ENCODE measurements around the gene TPSAB1. TPM values are rescaled to one million over a fixed set of nuclear protein-coding genes. Genes with fewer than 3 reads are reported as not detected.
"Not testable (repeated sequence)": the region's sequence is repeated elsewhere in the genome, so short reads cannot be mapped to it uniquely, and the experiment has no call there.

TPSAB1 gene
- total and polyA plus RNA-seq, 2 donors (not counting 3 experiments of a cell fraction or from before 2014, with no cell fraction given) = not detected

DNA sequence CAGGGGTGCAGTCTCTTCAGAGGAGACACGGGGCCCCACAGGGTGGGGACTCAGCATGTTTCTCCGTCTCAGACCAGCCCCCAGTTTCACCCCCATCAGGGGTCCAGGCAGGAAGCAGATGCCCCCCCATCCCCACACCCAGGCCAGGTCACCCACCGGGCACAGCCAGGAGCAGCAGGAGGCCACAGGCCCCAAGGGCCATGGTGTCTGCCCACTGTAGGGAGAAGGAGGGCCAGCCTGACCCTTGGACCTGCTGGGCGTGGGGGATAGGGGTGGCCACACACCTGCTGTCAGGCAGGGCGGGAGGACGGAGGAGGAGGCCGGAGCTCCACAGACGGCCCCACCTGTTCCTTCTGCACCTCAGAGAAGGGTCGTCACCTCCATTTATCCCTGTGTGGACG, 15.5 kb upstream of the TPSAB1 start, which contains the start of gene TPSG1:
TPSG1 (minus strand) TSS at position 218 of the 401 bp plus-strand sequence; CDS start at position 202, 16 bp downstream.
- no TSS peak for BruUV-seq (replicated peaks)
- POLR2A ChIA-PET = no interaction called here
- DNase-seq (ENCODE audit: low read depth, low spot score) = no peak

DNA sequence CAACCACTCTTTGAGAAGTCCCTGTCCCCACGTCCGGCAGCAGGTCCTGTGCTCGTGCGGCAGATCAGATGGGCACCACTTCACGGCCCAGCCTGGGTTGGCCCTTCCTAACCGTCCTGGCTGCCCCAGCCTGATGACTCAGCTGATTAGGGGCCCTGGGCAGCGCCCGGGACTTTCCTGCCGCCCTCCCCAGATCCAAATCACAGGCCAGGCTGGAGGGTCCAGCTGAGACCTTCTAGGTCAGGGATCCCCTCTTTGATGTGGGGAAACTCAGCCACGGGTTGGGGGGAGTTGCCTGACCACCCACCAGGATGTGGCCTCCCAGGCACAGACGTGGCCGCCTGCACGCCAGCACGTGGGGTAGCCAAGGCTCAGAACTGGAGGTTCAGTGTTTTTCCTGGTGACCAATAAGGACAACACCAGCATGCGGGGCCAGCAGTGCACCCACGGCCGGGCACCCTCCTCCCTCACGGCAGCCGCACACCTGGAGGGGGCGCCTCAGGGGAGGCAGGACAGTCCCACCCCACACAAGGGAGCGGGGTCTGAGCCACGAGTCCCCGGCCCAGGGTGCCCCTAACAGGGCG, 14.7 kb upstream of the TPSAB1 start:
- H4K20me1 ChIP-seq (replicated peaks; ENCODE audit: control insufficient read depth, extremely low read depth, insufficient read depth, low read length); BruUV-seq (replicated peaks); H3K4me3 ChIP-seq (replicated peaks in 1 of 3; ENCODE audit: insufficient read depth in 1 of 3, low read depth in 1 of 3, low read length in 3 of 3); DNase-seq (ENCODE audit: low read depth, low spot score); H3K27me3 ChIP-seq (ENCODE audit: control insufficient read depth in 2 of 2, insufficient read depth in 2 of 2, low read length in 2 of 2); H3K27ac ChIP-seq (ENCODE audit: insufficient read depth, low read depth, low read length); H3K9ac ChIP-seq (replicated peaks; ENCODE audit: extremely low read depth, insufficient read depth, low read length); H3K4me2 ChIP-seq (ENCODE audit: insufficient read depth, low read length); H3K9me3 ChIP-seq (replicated peaks; ENCODE audit: control insufficient read depth, insufficient read depth, low read length); H3K79me2 ChIP-seq (ENCODE audit: control insufficient read depth, insufficient read depth, low read length); dilution Hi-C loops (cut with MboI; ENCODE audit: extremely low pct_ligation_motif_present, low sequenced_read_pairs); H3K4me1 ChIP-seq (ENCODE audit: control insufficient read depth, extremely low read depth, insufficient read depth, low read length); H3K36me3 ChIP-seq (ENCODE audit: control insufficient read depth in 2 of 2, extremely low read depth in 1 of 2, insufficient read depth in 2 of 2, low read length in 2 of 2); POLR2A ChIA-PET; intact Hi-C loops (cut with micrococcal nuclease); H2AFZ ChIP-seq (ENCODE audit: low read depth, low read length); FAIRE-seq; H3K9me1 ChIP-seq (replicated peaks; ENCODE audit: control insufficient read depth, extremely low read depth, insufficient read depth, low read length): not testable (repeated sequence)
- CTCF ChIA-PET = interaction anchor here (0.6 kb wide), 1 partner anchor 446 kb away, joined by 3 read pairs; no protein-coding TSS in a partner anchor

More for the DNA sequence above, 15.5 kb upstream of the TPSAB1 start, which contains the start of gene TPSG1:
- Histone ChIP-seq H3K36me3 (ENCODE audit: control insufficient read depth in 2 of 2, extremely low read depth in 1 of 2, insufficient read depth in 2 of 2, low read length in 2 of 2) (no peaks in the 10 kb centered on the region), H3K9me3 (replicated peaks; ENCODE audit: control insufficient read depth, insufficient read depth, low read length) (no peaks in the 10 kb centered on the region), H3K4me1 (ENCODE audit: control insufficient read depth, extremely low read depth, insufficient read depth, low read length) (no peaks in the 10 kb centered on the region), H2AFZ (ENCODE audit: low read depth, low read length) (no peak within 1 kb of the TSS), H3K4me3 (replicated peaks in 1 of 3; ENCODE audit: insufficient read depth in 1 of 3, low read depth in 1 of 3, low read length in 3 of 3) (no peak within 1 kb of the TSS), H3K27me3 (ENCODE audit: control insufficient read depth in 2 of 2, insufficient read depth in 2 of 2, low read length in 2 of 2) (no peaks in the 10 kb centered on the region), H3K9me1 (replicated peaks; ENCODE audit: control insufficient read depth, extremely low read depth, insufficient read depth, low read length) (no peaks in the 10 kb centered on the region), H3K4me2 (ENCODE audit: insufficient read depth, low read length) (no peak within 1 kb of the TSS), H4K20me1 (replicated peaks; ENCODE audit: control insufficient read depth, extremely low read depth, insufficient read depth, low read length) (no peaks in the 10 kb centered on the region), H3K79me2 (ENCODE audit: control insufficient read depth, insufficient read depth, low read length) (no peaks in the 10 kb centered on the region), H3K27ac (ENCODE audit: insufficient read depth, low read depth, low read length) (no peak within 1 kb of the TSS), H3K9ac (replicated peaks; ENCODE audit: extremely low read depth, insufficient read depth, low read length) (no peak within 1 kb of the TSS)
- dilution Hi-C loops (cut with MboI; ENCODE audit: extremely low pct_ligation_motif_present, low sequenced_read_pairs) = no loop called here
- no peak for FAIRE-seq
- intact Hi-C loops (cut with micrococcal nuclease) = no loop called here
- TF ChIP-seq GATA2 (IDR thresholded peaks at IDR 0.05; ENCODE audit: insufficient read depth, insufficient read length, low read depth, low read length) = no peak
- TF ChIP-seq FOS (IDR thresholded peaks at IDR 0.05; ENCODE audit: borderline replicate concordance, insufficient read depth, low read length) = no peak
- CTCF ChIA-PET = no interaction called here

DNA sequence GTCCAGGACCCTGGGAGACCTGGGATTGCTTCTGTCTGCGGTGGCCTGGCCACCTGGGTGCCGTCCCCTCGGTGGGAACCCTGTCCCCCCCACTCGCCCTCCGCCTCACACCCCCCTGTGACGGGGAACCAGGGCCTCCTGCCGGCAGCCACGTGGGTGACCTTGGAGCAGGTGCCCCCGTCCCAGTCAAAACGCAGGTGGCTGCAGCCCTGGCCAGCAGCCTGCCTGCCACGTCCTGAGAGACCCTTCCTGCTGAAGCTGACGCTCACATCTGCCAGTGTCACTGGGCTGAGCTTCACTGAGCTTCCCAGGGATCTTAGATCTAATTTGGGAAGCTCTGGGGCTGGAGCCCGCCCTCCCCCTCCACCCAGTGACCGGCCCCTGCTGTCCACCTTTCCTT, 13.8 kb upstream of the TPSAB1 start:
- BruUV-seq (replicated peaks); H3K36me3 ChIP-seq (ENCODE audit: control insufficient read depth in 2 of 2, extremely low read depth in 1 of 2, insufficient read depth in 2 of 2, low read length in 2 of 2); intact Hi-C loops (cut with micrococcal nuclease); H3K9ac ChIP-seq (replicated peaks; ENCODE audit: extremely low read depth, insufficient read depth, low read length); H3K9me3 ChIP-seq (replicated peaks; ENCODE audit: control insufficient read depth, insufficient read depth, low read length); H3K27me3 ChIP-seq (ENCODE audit: control insufficient read depth in 2 of 2, insufficient read depth in 2 of 2, low read length in 2 of 2); H2AFZ ChIP-seq (ENCODE audit: low read depth, low read length); dilution Hi-C loops (cut with MboI; ENCODE audit: extremely low pct_ligation_motif_present, low sequenced_read_pairs); H3K4me3 ChIP-seq (replicated peaks in 1 of 3; ENCODE audit: insufficient read depth in 1 of 3, low read depth in 1 of 3, low read length in 3 of 3); H3K27ac ChIP-seq (ENCODE audit: insufficient read depth, low read depth, low read length); POLR2A ChIA-PET; DNase-seq (ENCODE audit: low read depth, low spot score); H3K79me2 ChIP-seq (ENCODE audit: control insufficient read depth, insufficient read depth, low read length); H3K4me2 ChIP-seq (ENCODE audit: insufficient read depth, low read length); H3K9me1 ChIP-seq (replicated peaks; ENCODE audit: control insufficient read depth, extremely low read depth, insufficient read depth, low read length); CTCF ChIA-PET; H4K20me1 ChIP-seq (replicated peaks; ENCODE audit: control insufficient read depth, extremely low read depth, insufficient read depth, low read length); FAIRE-seq; H3K4me1 ChIP-seq (ENCODE audit: control insufficient read depth, extremely low read depth, insufficient read depth, low read length): not testable (repeated sequence)

DNA sequence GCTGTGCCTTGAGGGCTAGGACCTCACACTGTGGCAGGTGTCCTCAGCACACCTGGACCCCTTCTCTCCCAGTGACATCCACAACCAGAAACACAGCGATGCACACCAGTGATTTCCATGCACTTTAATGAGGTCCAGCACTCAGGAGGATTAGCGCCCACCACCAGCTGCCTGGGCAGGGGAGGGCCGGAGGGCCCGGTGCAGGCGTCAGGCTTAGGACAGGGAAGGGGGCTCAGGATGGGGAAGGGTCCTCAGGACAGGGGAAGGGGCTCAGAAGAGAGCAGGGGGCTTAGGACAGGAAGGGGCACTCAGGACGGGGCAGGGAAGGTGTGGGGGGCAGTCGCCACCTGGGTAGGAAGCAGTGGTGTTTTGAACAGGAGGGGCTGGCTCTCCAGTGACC, 12.3 kb upstream of the TPSAB1 start:
- H3K9me1 ChIP-seq (replicated peaks; ENCODE audit: control insufficient read depth, extremely low read depth, insufficient read depth, low read length); CTCF ChIA-PET; H2AFZ ChIP-seq (ENCODE audit: low read depth, low read length); H3K4me1 ChIP-seq (ENCODE audit: control insufficient read depth, extremely low read depth, insufficient read depth, low read length); FAIRE-seq; intact Hi-C loops (cut with micrococcal nuclease); H3K27ac ChIP-seq (ENCODE audit: insufficient read depth, low read depth, low read length); H3K4me3 ChIP-seq (replicated peaks in 1 of 3; ENCODE audit: insufficient read depth in 1 of 3, low read depth in 1 of 3, low read length in 3 of 3); H3K36me3 ChIP-seq (ENCODE audit: control insufficient read depth in 2 of 2, extremely low read depth in 1 of 2, insufficient read depth in 2 of 2, low read length in 2 of 2); H3K27me3 ChIP-seq (ENCODE audit: control insufficient read depth in 2 of 2, insufficient read depth in 2 of 2, low read length in 2 of 2); POLR2A ChIA-PET; H4K20me1 ChIP-seq (replicated peaks; ENCODE audit: control insufficient read depth, extremely low read depth, insufficient read depth, low read length); DNase-seq (ENCODE audit: low read depth, low spot score); BruUV-seq (replicated peaks); H3K79me2 ChIP-seq (ENCODE audit: control insufficient read depth, insufficient read depth, low read length); H3K4me2 ChIP-seq (ENCODE audit: insufficient read depth, low read length); H3K9ac ChIP-seq (replicated peaks; ENCODE audit: extremely low read depth, insufficient read depth, low read length); dilution Hi-C loops (cut with MboI; ENCODE audit: extremely low pct_ligation_motif_present, low sequenced_read_pairs); H3K9me3 ChIP-seq (replicated peaks; ENCODE audit: control insufficient read depth, insufficient read depth, low read length): not testable (repeated sequence)
